Inferior parietal cortex (tissue), 1 donor: ENCODE results near the gene ZFAND2A.
"Not testable (repeated sequence)": the region's sequence is repeated elsewhere in the genome, so short reads cannot be mapped to it uniquely, and the experiment has no call there.

Source experiments
- DNase-seq: peaks from one replicate; pipeline ENCODE4 v3.0.0-alpha.2; 2016; ENCODE audit errors: extremely low spot score

Gene ZFAND2A, protein sequence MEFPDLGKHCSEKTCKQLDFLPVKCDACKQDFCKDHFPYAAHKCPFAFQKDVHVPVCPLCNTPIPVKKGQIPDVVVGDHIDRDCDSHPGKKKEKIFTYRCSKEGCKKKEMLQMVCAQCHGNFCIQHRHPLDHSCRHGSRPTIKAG

DNA sequence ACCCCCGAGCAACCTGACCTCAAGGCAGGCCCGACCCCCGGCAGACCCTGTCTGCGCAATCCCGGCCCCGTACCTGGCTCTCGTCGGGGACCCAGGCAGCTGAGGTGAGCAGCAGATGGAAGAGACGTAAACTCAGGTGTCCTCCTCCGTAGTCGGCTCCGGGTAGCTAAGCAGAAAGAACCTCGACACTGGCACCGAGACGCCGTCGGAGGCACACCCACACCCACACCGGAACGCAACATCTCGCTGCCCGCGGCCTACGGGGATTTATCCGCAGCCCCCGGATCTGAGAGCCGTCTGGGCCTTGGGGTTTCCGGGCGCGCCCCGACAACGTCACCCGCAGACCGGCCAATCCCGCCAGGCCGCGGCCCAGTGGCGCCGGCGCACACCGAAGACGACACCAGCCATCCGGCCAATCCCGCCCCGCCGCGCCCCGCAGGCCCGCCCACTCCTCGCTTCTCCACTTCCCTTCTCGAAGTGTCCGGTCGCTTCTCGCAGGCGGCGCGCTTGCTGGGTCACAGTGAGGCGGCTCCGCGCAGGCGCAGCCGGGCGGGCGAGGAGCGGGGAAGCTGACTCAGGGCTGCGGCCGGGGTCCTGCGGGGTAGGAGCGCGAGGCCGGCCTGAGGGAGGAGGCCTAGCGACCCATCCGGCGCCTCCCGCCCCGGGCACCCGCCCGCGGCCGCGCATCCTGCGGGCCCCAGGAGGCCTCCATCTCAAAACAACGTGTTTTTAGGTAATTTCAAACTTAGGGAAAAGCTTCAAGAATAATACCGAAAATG, at the start of gene ZFAND2A:
ZFAND2A (minus strand) TSS at position 306 of the 779 bp plus-strand sequence. CDS start 1,984 bp downstream, outside the sequence.
- peak; percentile 98 for DNase-seq

DNA sequence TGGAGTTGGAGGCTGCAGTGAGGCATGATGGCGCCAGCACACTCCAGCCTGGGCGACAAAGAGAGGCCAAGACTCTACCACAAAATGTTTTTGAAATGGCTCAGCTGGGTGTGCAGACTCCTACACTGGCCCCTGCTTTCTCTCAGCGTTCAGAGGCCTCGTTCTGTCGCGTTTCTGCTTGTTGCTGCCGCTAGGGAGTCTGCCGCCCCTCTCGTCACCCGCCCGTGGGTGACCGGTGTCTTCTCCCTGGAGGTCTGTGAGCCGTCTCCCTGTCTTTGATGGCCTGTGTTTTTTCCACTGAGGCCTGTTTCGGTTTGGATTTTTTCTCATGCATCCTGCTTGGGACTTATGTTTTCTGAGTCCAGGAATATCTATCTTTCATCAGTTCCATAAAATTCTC, 49.1 kb upstream of the ZFAND2A start:
- no peak for DNase-seq

DNA sequence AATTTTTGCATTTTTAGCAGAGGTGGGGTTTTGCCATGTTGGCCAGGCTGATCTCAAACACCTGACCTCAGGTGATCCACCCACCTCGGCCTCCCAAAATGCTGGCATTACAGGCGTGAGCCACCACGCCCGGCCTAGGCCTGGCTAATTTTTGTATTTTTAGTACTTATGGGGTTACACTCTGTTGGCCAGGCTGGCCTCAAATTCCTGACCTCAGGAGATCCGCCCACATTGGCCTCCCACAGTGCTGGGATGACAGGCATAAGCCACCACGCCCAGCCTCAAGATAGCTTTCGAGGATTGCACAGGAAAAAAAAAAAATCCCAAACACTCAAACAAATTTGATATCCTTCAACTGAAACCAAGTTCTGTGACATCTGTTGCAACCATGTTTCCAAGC, 45.7 kb upstream of the ZFAND2A start:
- DNase-seq, result not testable (repeated sequence)

DNA sequence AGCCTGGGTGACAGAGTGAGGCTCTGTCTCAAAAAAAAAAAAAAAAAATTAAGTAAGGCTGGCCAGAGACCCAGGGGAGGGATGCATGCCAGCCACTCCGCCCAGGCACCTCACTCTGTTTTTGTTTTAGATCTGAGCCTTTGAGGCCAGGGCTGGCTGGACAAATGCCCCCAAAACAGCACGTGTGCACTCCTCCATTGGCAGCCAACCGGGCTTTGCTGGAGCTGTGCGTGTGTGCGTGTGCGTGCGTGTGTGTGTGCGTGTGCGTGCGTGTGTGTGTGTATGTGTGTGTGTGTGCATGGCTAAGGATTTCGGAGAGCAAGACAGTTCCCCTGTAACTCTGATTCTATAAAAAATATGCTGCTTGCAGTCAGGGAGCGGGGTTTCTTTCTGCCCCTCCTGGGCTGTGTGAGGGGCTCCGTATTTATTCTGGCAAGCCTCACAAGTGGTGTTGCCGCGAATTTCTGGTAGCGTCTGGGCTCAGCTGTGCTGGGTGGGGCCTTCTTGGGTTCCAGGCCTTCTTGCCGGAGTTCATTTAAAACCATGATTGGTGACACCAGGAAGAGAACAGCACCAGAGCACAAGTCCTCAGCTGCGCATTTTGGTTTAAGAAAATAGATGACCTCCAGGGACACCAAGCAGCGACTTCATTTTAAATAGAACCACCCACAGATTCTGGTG, 44.6 kb upstream of the ZFAND2A start:
- DNase-seq, result no peak

DNA sequence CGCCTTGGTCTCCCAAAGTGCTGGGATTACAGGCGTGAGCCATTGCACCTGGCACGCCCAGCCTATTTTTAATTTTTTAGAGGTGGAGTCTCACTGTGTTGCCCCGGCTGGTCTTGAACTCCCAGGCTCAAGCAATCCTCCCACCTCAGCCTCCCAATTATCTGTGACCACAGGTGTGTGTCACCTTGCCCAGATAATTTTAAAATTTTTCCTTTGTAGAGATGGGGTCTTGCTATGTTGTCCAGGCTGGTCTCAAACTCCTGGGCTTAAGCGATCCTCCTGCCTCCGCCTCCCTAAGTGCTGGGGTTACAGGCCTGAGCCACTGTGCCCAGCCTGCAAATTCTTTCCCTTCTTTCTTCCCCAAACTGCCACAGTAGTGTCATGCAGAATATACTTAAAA, 42.9 kb upstream of the ZFAND2A start:
- DNase-seq, result not testable (repeated sequence)

DNA sequence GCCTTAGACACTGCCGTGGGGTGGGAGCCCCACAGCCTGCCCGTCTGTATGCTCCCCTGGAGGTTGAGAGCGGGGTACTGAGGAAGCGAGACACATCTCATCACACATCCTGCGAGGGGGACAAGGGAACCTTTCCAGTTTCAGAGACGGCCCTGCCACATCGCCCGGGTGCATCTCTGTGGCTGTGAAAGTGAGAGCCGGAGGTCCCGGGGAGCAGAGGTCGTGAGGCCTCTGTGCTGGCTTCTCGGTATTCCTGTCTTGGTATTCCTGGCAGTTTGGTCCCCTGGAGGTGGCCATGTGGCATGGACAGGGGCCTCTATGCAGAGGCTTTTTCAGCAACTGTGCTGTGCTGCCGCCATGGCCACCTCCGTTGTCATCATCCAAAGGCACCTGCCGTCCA, 41.9 kb upstream of the ZFAND2A start:
- DNase-seq, result no peak

DNA sequence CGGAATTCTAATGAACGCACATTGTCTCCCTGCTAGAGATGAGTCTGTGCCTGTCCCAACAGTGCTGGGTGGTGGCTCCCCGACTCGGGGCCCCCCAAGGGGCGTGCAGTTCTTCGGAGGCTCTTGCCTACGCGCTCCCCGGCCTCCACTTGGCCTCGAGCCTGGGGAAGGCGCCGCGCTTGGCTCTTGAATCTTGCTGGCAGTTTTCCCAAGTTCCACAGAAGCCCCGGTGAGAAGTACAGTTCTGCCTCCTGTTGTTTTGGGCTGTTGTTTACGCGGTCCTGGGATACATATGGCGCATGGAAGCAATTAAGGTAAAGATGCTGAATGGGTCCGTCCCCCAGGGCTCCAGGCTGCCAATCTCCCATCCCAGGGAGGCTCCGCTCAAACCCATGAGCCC, 40.0 kb upstream of the ZFAND2A start:
- DNase-seq, result no peak

DNA sequence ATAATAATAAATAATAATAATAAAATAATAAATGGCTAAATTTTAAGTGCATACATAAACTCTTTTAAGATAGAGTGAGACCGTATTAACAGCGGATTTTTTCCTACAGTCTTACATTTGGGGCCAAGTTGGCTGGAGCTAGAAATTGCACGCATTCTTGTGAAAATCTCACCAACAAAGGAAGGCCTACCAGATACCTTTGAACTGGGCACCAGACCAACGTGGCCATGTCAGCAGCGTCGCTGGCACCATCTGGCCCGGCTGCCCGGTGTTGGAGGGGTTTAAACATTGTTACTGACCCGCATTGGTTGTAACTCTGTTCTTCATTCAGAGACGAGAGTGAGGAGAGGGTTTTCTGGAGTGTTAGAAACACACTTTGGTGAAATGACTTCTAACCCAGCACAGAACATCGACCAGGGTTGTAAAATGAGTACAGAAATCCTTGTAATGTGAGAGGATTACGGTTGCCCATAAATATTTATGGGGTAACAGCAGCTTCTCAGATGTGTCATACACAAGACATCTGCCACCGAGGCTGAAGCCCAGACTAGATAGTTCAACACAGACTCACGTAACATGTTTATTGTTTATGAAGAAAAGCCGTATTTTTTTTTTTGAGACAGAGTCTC, 38.1 kb upstream of the ZFAND2A start:
- DNase-seq, result no peak

DNA sequence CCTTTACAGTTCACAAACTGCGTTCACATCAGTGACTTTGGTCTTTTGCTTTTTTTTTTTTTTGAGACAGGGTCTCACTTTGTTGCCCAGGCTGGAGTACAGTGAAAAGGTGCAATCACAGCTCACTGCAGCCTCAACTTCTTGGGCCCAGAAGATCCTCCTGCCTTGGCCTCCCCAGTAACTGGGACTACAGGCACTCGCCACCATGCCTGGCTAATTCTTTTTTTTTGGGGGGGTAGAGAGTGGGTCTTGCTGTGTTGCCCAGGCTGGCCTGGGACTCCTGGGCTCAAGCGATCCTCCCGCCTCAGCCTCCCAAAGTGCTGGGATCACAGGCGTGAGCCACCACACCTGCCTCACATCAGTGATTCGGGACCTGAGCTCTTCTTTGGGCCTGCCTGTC, 37.0 kb upstream of the ZFAND2A start:
- DNase-seq, result no peak

DNA sequence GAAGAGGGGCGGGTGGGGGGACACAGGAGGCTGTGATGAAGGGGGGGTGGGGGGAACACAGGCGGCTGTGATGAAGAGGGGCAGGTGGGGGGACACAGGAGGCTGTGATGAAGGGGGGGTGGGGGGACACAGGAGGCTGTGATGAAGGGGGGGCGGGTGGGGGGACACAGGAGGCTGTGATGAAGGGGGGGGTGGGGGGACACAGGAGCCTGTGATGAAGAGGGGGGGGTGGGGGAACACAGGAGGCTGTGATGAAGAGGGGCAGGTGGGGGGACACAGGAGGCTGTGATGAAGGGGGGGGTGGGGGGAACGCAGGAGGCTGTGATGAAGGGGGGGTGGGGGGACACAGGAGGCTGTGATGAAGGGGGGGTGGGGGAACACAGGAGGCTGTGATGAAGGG, 36.4 kb upstream of the ZFAND2A start:
- not testable (repeated sequence) for DNase-seq

DNA sequence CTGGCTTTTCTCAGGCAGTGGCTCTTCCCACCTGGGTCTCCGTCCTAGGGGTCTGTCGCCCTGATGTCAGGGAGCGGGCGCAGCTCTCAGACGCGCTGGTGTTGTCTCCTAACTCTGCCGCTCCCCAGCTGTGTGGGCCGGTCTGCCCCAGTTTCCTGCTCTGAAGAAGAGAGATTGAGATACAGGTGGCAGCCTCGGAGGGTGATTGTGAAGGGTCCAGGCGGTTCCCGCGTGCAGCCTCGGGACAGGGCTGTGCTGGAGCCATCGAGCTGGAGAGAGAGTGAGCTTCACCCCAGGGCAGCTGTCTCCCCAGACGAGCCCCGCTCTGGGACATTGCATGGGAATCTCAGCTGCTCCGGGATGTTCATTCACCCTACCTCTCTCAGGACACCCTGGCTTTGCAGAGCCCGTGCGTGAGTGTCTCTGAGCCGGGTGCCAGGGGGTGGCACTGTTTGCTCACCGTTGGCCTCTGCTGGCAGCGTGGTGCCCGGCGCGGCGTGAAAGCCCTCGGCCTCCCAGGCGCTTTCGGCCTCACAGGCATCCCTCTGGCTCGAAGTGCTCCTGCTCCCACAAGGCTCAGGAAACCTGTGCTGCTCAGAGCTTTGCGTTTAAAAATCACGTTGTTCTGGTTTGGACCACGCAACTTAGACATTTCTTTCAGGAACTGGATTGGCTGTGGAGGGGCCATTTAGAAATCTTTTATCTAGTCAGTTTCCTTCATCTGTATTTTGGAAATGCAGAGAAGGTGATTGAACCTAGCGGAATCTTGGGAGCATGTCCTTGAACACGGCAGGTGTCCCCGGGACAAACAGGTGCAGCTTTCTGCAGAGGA, 33.8 kb upstream of the ZFAND2A start:
- DNase-seq, result peak; percentile 47

DNA sequence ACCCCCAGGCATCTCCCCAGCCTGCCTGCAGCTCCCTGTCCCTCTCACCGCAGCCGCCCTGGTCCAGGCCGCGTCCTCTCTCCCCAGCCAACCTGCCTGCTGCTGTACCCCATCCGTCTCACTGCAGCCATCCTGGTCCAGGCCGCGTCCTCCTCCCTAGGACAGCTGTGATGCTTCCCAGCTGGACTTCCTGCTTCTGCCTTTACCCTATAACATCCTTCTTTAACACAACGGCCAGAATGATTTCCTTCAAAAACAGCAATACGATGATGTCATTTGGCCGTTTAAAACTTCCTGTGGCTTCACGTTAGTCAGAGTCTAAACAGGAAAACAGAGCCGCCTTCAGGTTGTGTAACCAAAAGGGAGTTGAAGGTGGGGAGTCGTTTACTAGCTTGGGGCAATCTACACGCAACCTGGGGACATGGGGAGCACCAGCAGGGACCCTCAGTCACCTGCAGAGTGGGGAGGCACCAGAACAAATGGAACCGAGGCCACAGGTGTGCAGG, 32.2 kb upstream of the ZFAND2A start:
- DNase-seq, result no peak

DNA sequence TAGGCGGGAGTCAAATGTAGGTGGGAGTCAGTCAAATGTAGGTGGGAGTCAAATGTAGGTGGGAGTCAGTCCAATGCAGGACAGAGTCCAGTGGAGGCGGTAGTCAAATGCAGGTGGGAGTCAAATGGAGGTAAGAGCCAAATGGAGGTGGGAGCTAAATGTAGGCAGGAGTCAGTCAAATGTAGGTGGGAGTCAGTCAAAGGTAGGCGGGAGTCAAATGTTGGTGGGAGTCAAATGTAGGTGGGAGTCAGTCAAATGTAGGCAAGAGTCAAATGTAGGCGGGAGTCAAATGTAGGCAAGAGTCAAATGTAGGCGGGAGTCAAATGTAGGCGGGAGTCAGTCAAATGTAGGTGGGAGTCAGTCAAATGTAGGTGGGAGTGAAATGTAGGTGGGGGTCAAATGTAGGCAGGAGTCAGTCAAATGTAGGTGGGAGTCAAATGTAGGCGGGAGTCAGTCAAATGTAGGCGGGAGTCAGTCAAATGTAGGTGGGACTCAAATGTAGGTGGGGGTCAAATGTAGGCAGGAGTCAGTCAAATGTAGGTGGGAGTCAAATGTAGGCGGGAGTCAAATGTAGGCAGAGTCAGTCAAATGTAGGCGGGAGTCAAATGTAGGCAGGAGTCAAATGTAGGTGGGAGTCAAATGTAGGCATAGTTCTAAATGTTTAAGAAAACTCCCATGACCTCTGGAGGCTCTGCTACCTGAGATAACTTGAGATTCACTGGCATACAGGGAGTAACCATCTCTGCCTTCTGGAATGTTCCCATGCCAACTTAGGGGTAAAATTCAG, 30.2 kb upstream of the ZFAND2A start:
- DNase-seq, result no peak

DNA sequence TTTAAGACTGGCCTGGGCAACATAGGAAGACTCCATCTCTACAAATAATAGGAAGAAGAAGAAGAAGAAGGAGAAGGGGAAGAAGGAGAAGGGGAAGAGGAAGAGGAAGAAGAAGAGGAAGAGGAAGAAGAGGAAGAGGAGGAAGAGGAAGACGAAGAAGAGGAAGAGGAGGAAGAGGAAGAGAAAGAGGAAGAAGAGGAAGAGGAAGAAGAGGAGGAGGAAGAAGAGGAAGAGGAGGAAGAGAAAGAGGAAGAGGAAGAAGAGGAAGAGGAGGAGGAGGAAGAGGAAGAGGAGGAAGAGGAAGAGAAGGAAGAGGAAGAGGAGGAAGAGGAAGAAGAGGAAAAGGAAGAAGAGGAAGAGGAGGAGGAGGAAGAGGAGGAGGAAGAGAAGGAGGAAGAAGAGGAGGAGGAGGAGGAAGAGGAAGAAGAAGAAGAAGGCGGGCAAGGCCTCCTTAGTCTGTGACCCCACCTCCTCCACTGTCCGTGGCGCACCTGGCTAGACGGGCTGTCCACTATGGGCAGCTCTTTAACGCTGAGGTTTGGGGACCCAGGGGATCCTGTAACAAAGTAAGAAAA, 28.8 kb upstream of the ZFAND2A start:
- DNase-seq, result no peak

DNA sequence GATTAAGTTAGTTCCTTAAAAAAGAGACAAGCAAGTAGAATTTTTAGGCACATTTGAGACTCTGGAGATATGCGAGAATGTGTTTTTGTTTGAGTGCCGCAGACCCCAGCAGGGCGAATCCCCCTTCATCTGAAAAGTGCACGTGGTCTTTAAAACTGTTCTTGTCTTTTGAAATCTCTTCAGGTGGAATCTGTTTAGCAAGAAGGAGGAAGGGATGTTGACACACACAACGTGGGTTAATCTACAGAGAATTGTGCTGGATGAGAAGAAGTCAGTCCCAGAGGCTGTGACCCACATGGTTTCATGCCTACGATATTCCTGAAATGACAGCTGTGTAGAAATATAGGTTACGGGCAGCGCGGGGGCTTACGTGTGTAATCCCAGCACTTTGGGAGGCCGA, 27.1 kb upstream of the ZFAND2A start:
- DNase-seq, result no peak

DNA sequence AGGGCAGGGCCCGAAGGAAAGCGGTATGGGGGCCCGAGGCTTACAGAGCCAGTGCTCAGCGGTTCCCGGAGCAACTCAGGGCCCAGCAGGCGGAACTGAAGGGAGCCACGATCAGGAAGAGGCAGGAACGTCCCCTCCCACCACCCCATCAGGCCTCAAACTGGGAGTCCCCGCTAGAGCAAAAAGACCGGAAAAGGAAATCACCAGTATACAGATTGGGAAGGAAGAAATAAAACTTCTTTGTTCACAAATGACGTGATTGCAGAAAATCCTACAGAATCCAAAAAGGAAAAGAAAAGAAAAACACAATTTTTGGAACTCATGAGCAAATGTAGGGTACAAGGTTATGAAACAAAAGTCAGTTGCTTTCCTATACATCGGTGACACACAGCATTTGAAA, 21.6 kb upstream of the ZFAND2A start:
- no peak for DNase-seq

DNA sequence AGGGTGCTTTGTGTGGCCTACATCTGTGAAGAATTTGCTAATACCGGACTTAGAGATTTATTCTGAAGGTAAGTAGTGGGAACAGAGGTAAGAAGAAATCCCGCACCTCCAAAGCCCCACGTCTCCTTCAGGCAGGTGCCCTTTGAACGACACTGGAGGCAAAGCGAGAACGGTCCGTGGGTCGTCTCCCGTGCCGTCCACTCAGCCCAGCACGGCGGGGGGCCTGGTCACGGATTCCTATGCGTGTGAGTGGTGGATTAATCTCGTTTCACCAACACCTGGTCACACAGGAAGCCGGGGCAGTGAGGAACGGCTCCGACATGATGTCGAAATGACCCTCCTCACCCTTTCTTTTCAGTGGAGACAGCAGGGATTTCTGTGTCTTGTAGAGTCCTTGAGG, 21.0 kb upstream of the ZFAND2A start:
- no peak for DNase-seq

DNA sequence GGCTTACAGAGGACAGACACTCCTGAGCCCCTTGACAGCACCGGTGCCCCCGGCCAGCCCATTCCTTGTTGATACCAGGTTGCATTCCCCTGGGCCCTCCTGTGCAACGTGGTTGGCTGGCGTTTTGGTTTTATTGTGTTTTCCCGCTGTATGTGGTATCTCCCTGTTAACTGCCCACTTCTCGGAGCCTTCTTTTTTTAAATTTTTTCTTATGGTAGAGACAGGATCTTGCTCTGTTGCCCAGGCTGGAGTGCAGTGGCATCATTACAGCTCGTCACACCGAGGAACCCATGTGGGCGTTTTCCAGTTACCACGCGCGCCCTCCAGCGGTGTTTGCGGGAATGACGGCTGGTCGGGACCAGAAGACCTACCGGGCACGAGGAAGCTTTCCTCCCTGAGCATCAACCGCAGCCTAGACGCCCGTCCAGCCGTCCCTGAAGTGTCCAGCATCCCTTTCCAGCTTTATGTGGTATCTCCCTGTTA, 16.9 kb upstream of the ZFAND2A start:
- DNase-seq, result peak; percentile 14

DNA sequence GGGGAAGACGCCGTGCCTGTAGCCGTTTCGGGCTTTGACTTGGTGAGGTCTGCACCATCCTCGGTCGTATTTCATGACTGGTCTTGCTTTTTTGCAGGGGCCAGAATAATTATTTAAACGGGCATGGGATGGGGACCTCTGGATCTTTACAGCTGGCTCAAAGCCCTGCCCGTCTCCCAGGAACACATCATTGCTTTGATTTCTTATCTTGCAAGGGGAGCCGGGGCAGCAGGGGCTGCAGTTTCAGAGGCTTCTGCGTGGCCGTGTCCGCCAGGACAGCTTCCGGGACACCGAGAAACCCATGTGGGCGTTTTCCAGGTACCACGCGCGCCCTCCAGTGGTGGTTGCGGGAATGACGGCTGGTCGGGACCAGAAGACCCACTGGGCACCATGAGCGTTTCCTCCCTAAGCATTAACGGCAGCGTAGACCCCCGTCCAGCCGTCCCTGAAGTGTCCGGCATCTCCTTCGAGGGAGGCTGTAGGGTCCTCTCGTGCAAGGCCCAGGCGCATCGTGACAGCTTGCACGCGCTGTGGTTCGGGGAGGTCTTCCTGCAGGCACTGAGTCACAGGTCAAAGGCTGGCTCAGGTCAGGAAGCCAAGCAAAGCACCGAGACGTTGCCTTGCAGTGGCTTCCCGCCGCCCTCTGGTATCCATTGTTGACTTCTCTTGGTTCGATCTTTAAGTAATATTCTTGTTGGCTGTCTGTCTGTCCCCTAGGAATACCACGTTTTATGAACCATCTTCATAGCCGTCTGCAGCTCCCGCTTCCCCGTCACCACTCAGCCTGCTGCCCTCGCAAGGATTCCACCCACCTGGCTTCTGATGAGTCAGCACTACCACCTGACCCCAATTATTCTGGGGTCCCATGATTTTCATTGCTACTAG, 16.2 kb upstream of the ZFAND2A start:
- peak; percentile 63 for DNase-seq
